CD4-positive, CD25-positive, alpha-beta regulatory T cell (primary cell): ENCODE results near the gene SETD9. TPM values are rescaled to one million over a fixed set of nuclear protein-coding genes. Genes with fewer than 3 reads are reported as not detected.

Experiments
- ATAC-seq, 2 donors: fragments of 150-1000 bp; cut with Tn5 transposase; one replicate each; pipeline ENCODE4 v1.10.0; 2021; ENCODE audit warnings: low read depth in 2 of 2, moderate number of reproducible peaks in 2 of 2, moderate library complexity in 1 of 2
- DNase-seq, 3 donors: peaks; one replicate each; pipeline versions ENCODE4 v3.0.0 to v3.0.0-alpha.2; 2012 to 2022; ENCODE audit warnings: mixed read lengths in 1 of 3
- H3K27ac ChIP-seq: one replicate; pipeline ENCODE4 v1.7.0; 2013; ENCODE audit warnings: mild to moderate bottlenecking, low read length; ENCODE audit not compliant: insufficient read depth, poor library complexity, severe bottlenecking
- H3K27me3 ChIP-seq: one replicate; pipeline ENCODE4 v1.7.0; 2013; ENCODE audit warnings: low read length; ENCODE audit not compliant: control insufficient read depth, insufficient read depth
- H3K36me3 ChIP-seq: one replicate; pipeline ENCODE4 v1.7.0; 2013; ENCODE audit warnings: mild to moderate bottlenecking, low read length, moderate library complexity; ENCODE audit not compliant: control insufficient read depth, insufficient read depth
- H3K4me1 ChIP-seq: 2 replicates; pipeline ENCODE4 v1.7.0; 2013; ENCODE audit warnings: mild to moderate bottlenecking, low read length; ENCODE audit not compliant: insufficient read depth, control insufficient read depth, poor library complexity, severe bottlenecking
- H3K4me3 ChIP-seq: one replicate; pipeline ENCODE4 v1.7.0; 2013; ENCODE audit warnings: low read depth, mild to moderate bottlenecking, low read length, moderate library complexity
- H3K9me3 ChIP-seq, 2 experiments: 1 replicate in 1 of 2; 2 replicates in 1 of 2; pipeline ENCODE4 v1.7.0; 2013; ENCODE audit warnings: low read length in 2 of 2, mild to moderate bottlenecking in 1 of 2, moderate library complexity in 1 of 2; ENCODE audit not compliant: control insufficient read depth in 2 of 2
- H3K27ac Mint-ChIP-seq, 3 donors: one replicate each; pipeline ENCODE4 v1.8.0; 2020 to 2022; ENCODE audit warnings: mild to moderate bottlenecking in 3 of 3, mixed read lengths in 3 of 3, moderate library complexity in 2 of 3
- H3K27me3 Mint-ChIP-seq: one replicate; pipeline ENCODE4 v1.8.0; 2022; ENCODE audit warnings: mild to moderate bottlenecking, mixed read lengths
- H3K36me3 Mint-ChIP-seq: one replicate; pipeline ENCODE4 v1.8.0; 2020; ENCODE audit warnings: mixed read lengths
- H3K4me1 Mint-ChIP-seq, 4 donors: one replicate each; pipeline ENCODE4 v1.8.0; 2020 to 2022; ENCODE audit warnings: mixed read lengths in 4 of 4, mild to moderate bottlenecking in 1 of 4
- H3K4me3 Mint-ChIP-seq, 4 donors: one replicate each; pipeline ENCODE4 v1.8.0; 2020 to 2022; ENCODE audit warnings: mild to moderate bottlenecking in 4 of 4, mixed read lengths in 4 of 4, moderate library complexity in 3 of 4
- H3K9me3 Mint-ChIP-seq, 7 donors: one replicate each; pipeline ENCODE4 v1.8.0; 2020 to 2022; ENCODE audit warnings: mixed read lengths in 7 of 7, mild to moderate bottlenecking in 3 of 7, moderate library complexity in 2 of 7
- polyA plus RNA-seq, 4 donors: library from polyadenylated mRNA; unstranded; fragments of 300-500 nt; fragmentation: Illumina TruSeq; gene quantifications; one replicate each; pipeline ENCODE4 v1.2.3, GENCODE V29; 2021
- total RNA-seq: library from RNA; stranded (reverse); gene quantifications from one replicate; pipeline ENCODE4 v1.2.3, GENCODE V29; 2022

The SETD9 gene
- total and polyA plus RNA-seq, 5 donors from 2014 or later, result 3.1 to 6.1 (median 4.4) TPM

GRCh38 chr5:56913766-56914165 is 4.4 kb downstream of the SETD9 start:
- Mint-ChIP-seq H3K9me3 (no peaks in the 10 kb centered on the region), H3K27me3 (peaks cover 5% of the 10 kb centered on the region), H3K36me3 (peaks cover 14% of the 10 kb centered on the region), H3K4me3 (no peak overlapping the region), H3K4me1 (peaks cover 10 to 17% (median 14%) of the 10 kb centered on the region in 4 donors), H3K27ac (no peak overlapping the region)
- peaks cover 19% of the 10 kb centered on the region for H3K4me1 ChIP-seq
- no peak overlapping the region for H3K27ac ChIP-seq
- no peaks in the 10 kb centered on the region for H3K9me3 ChIP-seq
- H3K4me3 ChIP-seq, result no peak overlapping the region
- no peak for DNase-seq
- no peaks in the 10 kb centered on the region for H3K36me3 ChIP-seq
- no peak for ATAC-seq
- no peaks in the 10 kb centered on the region for H3K27me3 ChIP-seq

- Histone ChIP-seq H3K4me3 (no peak overlapping the region), H3K27me3 (no peaks in the 10 kb centered on the region), H3K9me3 (no peaks in the 10 kb centered on the region), H3K27ac (no peak overlapping the region), H3K36me3 (no peaks in the 10 kb centered on the region), H3K4me1 (peaks cover 12% of the 10 kb centered on the region)
- H3K27ac Mint-ChIP-seq, result no peak overlapping the region
- H3K36me3 Mint-ChIP-seq, result peaks cover 14% of the 10 kb centered on the region
- peaks cover 8 to 13% (median 12%) of the 10 kb centered on the region in 4 donors for H3K4me1 Mint-ChIP-seq
- H3K4me3 Mint-ChIP-seq, result no peak overlapping the region
- DNase-seq, result no peak
- H3K9me3 Mint-ChIP-seq, result no peaks in the 10 kb centered on the region
- ATAC-seq, result no peak
- H3K27me3 Mint-ChIP-seq, result peaks cover 5% of the 10 kb centered on the region
Measured at GRCh38 chr5:56914678-56915077, 5.3 kb downstream of the SETD9 start.

GRCh38 chr5:56917534-56917933 is 8.1 kb downstream of the SETD9 start:
- no peak overlapping the region for H3K4me3 Mint-ChIP-seq
- no peak for ATAC-seq
- no peaks in the 10 kb centered on the region for H3K27me3 Mint-ChIP-seq
- H3K36me3 Mint-ChIP-seq, result peaks cover 27% of the 10 kb centered on the region
- H3K4me3 ChIP-seq, result no peak overlapping the region
- H3K36me3 ChIP-seq, result peaks cover 12% of the 10 kb centered on the region
- DNase-seq, result no peak
- H3K4me1 Mint-ChIP-seq, result peaks cover 0 to 12% (median 5%) of the 10 kb centered on the region in 4 donors
- H3K27ac Mint-ChIP-seq, result peak overlapping the region in 1 of 3 donors; percentile 56
- no peaks in the 10 kb centered on the region for H3K4me1 ChIP-seq
- no peaks in the 10 kb centered on the region for H3K9me3 ChIP-seq
- H3K27me3 ChIP-seq, result no peaks in the 10 kb centered on the region
- no peak overlapping the region for H3K27ac ChIP-seq
- H3K9me3 Mint-ChIP-seq, result no peaks in the 10 kb centered on the region

- peak in 1 of 2 donors; percentile 16 for ATAC-seq
Measured at GRCh38 chr5:56918054-56918453, 8.7 kb downstream of the SETD9 start.

GRCh38 chr5:56919942-56920662 is 10.7 kb downstream of the SETD9 start:
- no peaks in the 10 kb centered on the region for H3K9me3 Mint-ChIP-seq
- peaks cover 0 to 16% (median 5%) of the 10 kb centered on the region in 4 donors for H3K4me1 Mint-ChIP-seq
- DNase-seq, result no peak

More at GRCh38 chr5:56918054-56918453, 8.7 kb downstream of the SETD9 start:
- H3K36me3 ChIP-seq, result peaks cover 17% of the 10 kb centered on the region
- no peaks in the 10 kb centered on the region for H3K27me3 ChIP-seq
- no peak overlapping the region for H3K27ac ChIP-seq
- no peaks in the 10 kb centered on the region for H3K9me3 ChIP-seq
- no peak for DNase-seq
- Mint-ChIP-seq H3K27ac (peak overlapping the region in 2 of 3 donors; percentile 5 to 12), H3K4me3 (no peak overlapping the region), H3K27me3 (no peaks in the 10 kb centered on the region), H3K36me3 (peaks cover 32% of the 10 kb centered on the region), H3K4me1 (peaks cover 0 to 12% (median 5%) of the 10 kb centered on the region in 4 donors), H3K9me3 (no peaks in the 10 kb centered on the region)
- H3K4me3 ChIP-seq, result no peak overlapping the region
- H3K4me1 ChIP-seq, result no peaks in the 10 kb centered on the region

DNA sequence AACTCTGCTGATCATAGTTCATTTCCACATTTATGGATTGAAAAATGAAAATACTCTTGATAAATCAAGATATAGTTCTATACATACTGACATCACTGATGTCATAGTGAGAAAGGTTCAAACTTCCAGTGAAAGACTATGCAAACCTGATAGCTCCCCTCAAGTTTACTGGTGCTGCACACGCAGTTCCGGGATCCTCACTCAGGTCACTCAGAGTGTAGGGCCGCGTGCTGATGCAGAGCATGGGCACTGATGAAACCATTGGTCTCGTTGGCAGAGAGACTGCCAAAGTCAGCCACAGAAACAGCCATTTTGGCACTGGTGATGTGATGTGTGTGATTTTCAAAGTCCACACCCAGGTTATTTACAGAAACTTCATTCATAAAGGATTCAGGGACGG is 13.5 kb downstream of the SETD9 start:
- Mint-ChIP-seq H3K4me3 (no peak overlapping the region), H3K36me3 (peaks cover 53% of the 10 kb centered on the region), H3K27me3 (no peaks in the 10 kb centered on the region), H3K9me3 (peaks cover 0 to 2% (median 0%) of the 10 kb centered on the region in 7 donors), H3K27ac (peak overlapping the region in 2 of 3 donors; percentile 31 to 33), H3K4me1 (peaks cover 0 to 20% (median 7%) of the 10 kb centered on the region in 4 donors)
- DNase-seq (no peak), ATAC-seq (no peak)
- Histone ChIP-seq H3K4me3 (no peak overlapping the region), H3K27ac (no peak overlapping the region), H3K27me3 (no peaks in the 10 kb centered on the region), H3K36me3 (peaks cover 52% of the 10 kb centered on the region), H3K4me1 (no peaks in the 10 kb centered on the region), H3K9me3 (no peaks in the 10 kb centered on the region)

More at GRCh38 chr5:56919942-56920662, 10.7 kb downstream of the SETD9 start:
- Histone ChIP-seq H3K36me3 (peaks cover 32% of the 10 kb centered on the region), H3K4me1 (no peaks in the 10 kb centered on the region), H3K27me3 (no peaks in the 10 kb centered on the region), H3K27ac (no peak overlapping the region), H3K4me3 (no peak overlapping the region), H3K9me3 (no peaks in the 10 kb centered on the region)
- Mint-ChIP-seq H3K4me3 (no peak overlapping the region), H3K36me3 (peaks cover 44% of the 10 kb centered on the region), H3K27ac (no peak overlapping the region), H3K27me3 (no peaks in the 10 kb centered on the region)
- ATAC-seq, result no peak

GRCh38 chr5:56934325-56934724 is 24.9 kb downstream of the SETD9 start:
- no peaks in the 10 kb centered on the region for H3K9me3 Mint-ChIP-seq
- Histone ChIP-seq H3K36me3 (peaks cover 79% of the 10 kb centered on the region), H3K27ac (no peak overlapping the region), H3K9me3 (no peaks in the 10 kb centered on the region), H3K4me3 (no peak overlapping the region), H3K27me3 (no peaks in the 10 kb centered on the region), H3K4me1 (no peaks in the 10 kb centered on the region)
- H3K27ac Mint-ChIP-seq, result no peak overlapping the region
- DNase-seq (no peak), ATAC-seq (no peak)
- peaks cover 0 to 8% (median 3%) of the 10 kb centered on the region in 4 donors for H3K4me1 Mint-ChIP-seq
- H3K4me3 Mint-ChIP-seq, result no peak overlapping the region
- H3K36me3 Mint-ChIP-seq, result peaks cover 19% of the 10 kb centered on the region
- H3K27me3 Mint-ChIP-seq, result no peaks in the 10 kb centered on the region

- H3K4me1 Mint-ChIP-seq, result peaks cover 8 to 18% (median 11%) of the 10 kb centered on the region in 4 donors
- H3K27ac Mint-ChIP-seq, result peak overlapping the region in 1 of 3 donors; percentile 59
- peaks cover 47% of the 10 kb centered on the region for H3K36me3 Mint-ChIP-seq
- H3K36me3 ChIP-seq, result peaks cover 84% of the 10 kb centered on the region
- no peak overlapping the region for H3K4me3 Mint-ChIP-seq
- H3K9me3 Mint-ChIP-seq, result no peaks in the 10 kb centered on the region
- no peak overlapping the region for H3K4me3 ChIP-seq
- H3K4me1 ChIP-seq, result no peaks in the 10 kb centered on the region
- H3K27me3 ChIP-seq, result no peaks in the 10 kb centered on the region
- no peaks in the 10 kb centered on the region for H3K27me3 Mint-ChIP-seq
- no peaks in the 10 kb centered on the region for H3K9me3 ChIP-seq
- ATAC-seq (no peak), DNase-seq (no peak)
- H3K27ac ChIP-seq, result no peak overlapping the region
Measured at GRCh38 chr5:56938858-56939257, 29.5 kb downstream of the SETD9 start.
